RKO (cell line): ENCODE results near the gene ADAMTS10.
"Not testable (repeated sequence)": the region's sequence is repeated elsewhere in the genome, so short reads cannot be mapped to it uniquely, and the experiment has no call there.

Experiments
- DNase-seq: peaks from one replicate; pipeline ENCODE4 v3.0.0-alpha.2; 2016; ENCODE audit warnings: low spot score

ADAMTS10 gene

GRCh38 chr19:8592231-8593009 lies 18.1 kb downstream of the ADAMTS10 start:
- no peak for DNase-seq

GRCh38 chr19:8589177-8589714 lies 21.3 kb downstream of the ADAMTS10 start:
- no peak for DNase-seq

DNA sequence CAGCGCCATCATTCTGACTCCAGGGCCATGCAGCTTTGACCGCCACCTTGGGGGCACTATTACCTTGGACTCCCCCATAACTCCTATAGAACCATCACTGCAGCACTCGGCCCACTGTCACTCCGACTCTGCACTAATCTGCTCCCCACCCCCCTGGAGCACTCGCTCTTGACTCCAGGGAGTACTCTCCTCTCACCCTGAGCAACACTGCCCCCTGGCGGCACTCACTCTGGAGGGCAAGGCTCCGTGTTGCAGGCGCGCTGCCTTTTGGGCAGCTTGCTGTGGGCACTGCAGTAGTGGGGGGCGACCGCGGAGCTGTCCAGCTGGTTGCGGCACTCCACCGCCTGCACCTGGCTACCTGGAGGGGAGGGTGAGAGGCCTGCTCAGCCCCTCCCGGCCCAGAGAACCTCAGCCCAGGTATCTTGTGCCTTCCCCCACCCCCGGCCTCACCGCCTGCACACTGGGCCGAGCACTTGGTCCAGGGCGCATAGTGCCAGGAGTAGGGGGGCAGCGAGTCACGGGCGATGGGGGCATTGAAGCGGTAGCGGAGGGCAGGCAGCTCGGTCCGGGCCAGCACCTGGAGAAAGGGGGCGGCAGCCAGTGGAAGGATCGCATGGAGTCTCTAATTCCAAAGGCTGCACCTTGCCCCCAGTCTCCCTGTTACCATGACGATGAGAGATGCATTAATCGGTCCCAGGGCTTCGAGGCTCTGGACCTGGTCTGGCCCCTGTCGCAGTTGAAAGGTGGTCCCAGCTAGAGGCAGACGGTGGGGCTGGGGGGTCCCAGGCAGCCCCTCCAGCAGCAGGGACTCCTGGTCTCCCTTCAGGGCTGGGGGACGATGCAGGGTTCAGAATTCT lies 24.4 kb downstream of the ADAMTS10 start:
- no peak for DNase-seq

- DNase-seq, result no peak
Observed at GRCh38 chr19:8584965-8585893, 25.3 kb downstream of the ADAMTS10 start.

DNA sequence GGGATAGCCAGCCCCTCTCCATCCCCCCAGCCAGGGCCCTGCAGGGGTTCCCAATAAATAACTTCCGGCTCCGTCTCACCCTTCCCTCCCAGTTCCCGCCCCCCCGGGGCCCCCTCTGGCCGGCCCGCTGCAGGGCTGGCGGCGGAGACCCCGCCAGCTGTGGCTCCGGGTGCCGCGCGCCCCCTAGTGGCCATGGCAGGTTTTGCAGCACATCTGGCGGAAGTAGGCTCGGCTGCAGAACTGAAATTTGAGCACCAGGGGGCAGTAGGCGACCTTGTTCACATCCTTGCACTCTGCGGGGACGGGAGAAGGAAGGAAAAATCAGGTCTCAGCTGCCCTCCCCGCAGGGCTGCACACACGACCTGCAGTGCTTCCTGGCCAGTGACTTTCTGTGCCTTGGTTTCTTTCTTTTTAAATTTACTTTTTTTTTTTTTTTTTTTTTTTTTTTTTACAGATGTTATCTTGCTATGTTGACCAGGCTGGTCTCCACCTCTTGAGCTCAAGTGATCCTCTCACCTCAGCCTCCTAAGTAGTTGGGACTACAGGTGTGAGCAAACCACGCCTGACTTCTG lies 29.7 kb downstream of the ADAMTS10 start:
- DNase-seq, result peak; percentile 79

DNA sequence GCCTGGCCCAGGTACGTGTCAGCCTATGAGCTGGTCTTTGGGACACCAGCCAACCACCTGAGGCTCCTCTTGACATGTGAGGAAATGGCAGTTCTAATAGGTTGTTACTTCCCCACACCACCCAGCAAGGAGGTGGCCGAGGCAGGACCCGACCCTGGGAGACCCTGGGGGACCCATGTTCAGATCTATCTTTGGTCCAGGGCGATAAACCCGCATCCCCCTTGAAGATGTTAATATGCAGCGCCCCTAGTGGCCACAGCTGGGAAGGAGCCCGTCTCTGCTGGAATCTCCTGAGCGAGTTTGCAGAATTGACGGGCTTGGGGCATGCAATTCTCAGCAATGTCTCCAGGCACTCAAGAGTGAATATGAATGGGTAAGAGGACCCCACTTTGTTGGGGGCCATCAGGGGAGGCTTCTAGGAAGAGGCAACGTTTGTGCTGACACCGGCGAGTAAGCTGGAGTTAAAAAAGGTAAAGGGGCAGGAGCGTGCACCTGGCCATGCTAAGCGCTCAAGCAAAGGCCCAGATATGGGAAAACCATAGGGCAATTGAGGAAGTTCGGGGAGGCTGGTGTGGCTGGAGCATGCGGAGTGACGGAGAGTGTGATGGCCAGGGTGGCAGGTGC lies 31.8 kb downstream of the ADAMTS10 start:
- DNase-seq, result peak; percentile 65

- DNase-seq, result no peak
Observed at GRCh38 chr19:8577741-8578140, 32.8 kb downstream of the ADAMTS10 start.

- DNase-seq, result no peak
Observed at GRCh38 chr19:8577247-8577646, 33.3 kb downstream of the ADAMTS10 start, which contains the start of gene MYO1F. MYO1F (minus strand) TSS chr19:8577442; CDS start chr19:8577309, 133 bp downstream.

DNA sequence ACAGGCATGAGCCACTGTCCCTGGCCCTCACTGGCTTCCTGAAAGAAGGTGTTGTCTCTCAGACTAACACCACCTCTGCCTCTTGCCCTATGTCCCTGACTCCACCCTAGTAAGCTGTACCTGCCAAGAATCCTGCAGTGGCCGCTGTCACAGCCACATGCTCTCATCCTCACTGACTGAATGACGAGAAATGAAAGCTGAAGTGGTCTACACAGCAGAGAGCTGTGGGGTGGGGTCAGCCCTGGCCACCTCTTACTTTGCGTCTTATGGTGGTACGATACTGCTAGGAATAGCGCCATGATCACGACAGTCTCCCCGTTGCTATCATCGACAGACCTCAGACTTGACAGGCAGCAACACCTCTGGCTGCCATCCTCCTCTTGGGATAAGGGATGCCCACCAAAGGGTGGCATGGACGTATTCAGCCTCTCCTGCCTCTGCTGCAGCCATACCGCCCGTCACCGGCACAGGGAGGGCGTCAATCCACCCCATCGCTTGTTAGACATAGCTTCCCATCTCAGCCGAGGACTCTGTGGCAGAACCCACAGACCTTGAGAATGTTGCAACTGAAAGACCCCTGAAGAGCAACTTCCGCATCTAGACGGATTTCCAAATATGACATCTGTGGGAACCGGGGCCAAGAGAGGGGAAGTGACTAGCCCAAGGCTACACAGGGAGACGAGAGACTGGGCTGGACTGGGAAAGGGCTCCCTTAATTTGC lies 34.1 kb downstream of the ADAMTS10 start:
- DNase-seq, result no peak

- no peak for DNase-seq
Observed at GRCh38 chr19:8575467-8575997, 35.0 kb downstream of the ADAMTS10 start.

DNA sequence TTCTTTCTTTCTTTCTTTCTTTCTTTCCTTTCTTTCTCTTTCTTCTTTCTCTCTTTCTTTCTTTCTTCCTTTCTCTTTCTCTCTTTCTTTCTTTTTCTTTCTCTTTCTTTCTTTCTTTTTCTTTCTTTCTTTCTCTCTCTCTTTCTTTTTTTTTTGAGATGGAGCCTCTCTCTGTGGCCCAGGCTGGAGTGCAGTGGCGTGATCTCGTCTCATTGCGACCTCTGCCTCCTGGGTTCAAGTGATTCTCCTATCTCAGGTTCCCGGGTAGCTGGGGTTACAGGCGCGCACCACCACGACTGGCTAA lies 35.9 kb downstream of the ADAMTS10 start:
- not testable (repeated sequence) for DNase-seq

- DNase-seq, result no peak
Observed at GRCh38 chr19:8573316-8573715, 37.2 kb downstream of the ADAMTS10 start.

DNA sequence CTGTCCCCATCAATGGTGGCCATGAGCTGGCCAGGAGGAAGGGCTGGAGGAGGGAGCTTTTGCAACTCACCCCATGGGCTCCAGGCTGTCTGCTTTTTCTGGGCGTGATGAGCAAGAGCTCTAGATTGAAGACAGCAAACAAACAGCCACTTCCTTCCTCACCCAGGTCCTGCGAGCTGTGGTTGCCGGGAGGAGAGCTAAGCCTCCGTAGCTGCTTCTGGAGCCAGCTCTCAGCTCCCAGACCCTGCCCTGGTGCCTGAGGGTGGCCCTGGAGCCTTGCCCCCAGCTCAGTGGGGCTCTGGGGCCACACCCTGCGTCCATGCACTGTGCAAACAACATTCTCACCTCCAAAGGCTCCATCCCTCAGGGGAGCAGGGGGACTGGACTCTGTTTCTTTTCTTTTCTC lies 39.5 kb downstream of the ADAMTS10 start:
- DNase-seq, result no peak

- DNase-seq, result peak; percentile 47
Observed at GRCh38 chr19:8569066-8569771, 41.3 kb downstream of the ADAMTS10 start.

GRCh38 chr19:8567522-8568172 lies 42.9 kb downstream of the ADAMTS10 start:
- DNase-seq, result no peak

GRCh38 chr19:8566855-8567254 lies 43.7 kb downstream of the ADAMTS10 start:
- no peak for DNase-seq

- not testable (repeated sequence) for DNase-seq
Observed at GRCh38 chr19:8564866-8565265, 45.6 kb downstream of the ADAMTS10 start.

GRCh38 chr19:8561075-8561764 lies 49.3 kb downstream of the ADAMTS10 start:
- DNase-seq, result no peak
